H9 (cell line): ENCODE data around the gene SYNPO2. TPM values are rescaled to one million over a fixed set of nuclear protein-coding genes. Genes with fewer than 3 reads are reported as not detected.
"Not testable (repeated sequence)": the region's sequence is repeated elsewhere in the genome, so short reads cannot be mapped to it uniquely, and the experiment has no call there.

Experiments
- DNase-seq: peaks from one replicate; pipeline ENCODE4 v3.0.0-alpha.2; 2017
- H2AFZ ChIP-seq: one replicate; pipeline ENCODE4 v1.6.1; 2013; ENCODE audit warnings: mild to moderate bottlenecking, low read length, control low read depth, moderate library complexity
- H2AK5ac ChIP-seq: 2 replicates; pipeline ENCODE4 v1.6.1; 2013; ENCODE audit warnings: low read length, control low read depth, mixed read lengths; ENCODE audit not compliant: insufficient read length
- H2BK120ac ChIP-seq: one replicate; pipeline ENCODE4 v1.6.1; 2013; ENCODE audit warnings: low read depth, mild to moderate bottlenecking, low read length, control low read depth, inconsistent platforms; ENCODE audit not compliant: poor library complexity, severe bottlenecking
- H2BK12ac ChIP-seq: 2 replicates; pipeline ENCODE4 v1.6.1; 2013; ENCODE audit warnings: low read length, control low read depth, mixed read lengths, low read depth; ENCODE audit not compliant: insufficient read length
- H2BK15ac ChIP-seq: 2 replicates; pipeline ENCODE4 v1.6.1; 2013; ENCODE audit warnings: low read depth, low read length, control low read depth
- H2BK20ac ChIP-seq: one replicate; pipeline ENCODE4 v1.6.1; 2013; ENCODE audit warnings: low read depth, mild to moderate bottlenecking, low read length, control low read depth, inconsistent platforms; ENCODE audit not compliant: poor library complexity, severe bottlenecking
- H2BK5ac ChIP-seq: 2 replicates; pipeline ENCODE4 v1.6.1; 2013; ENCODE audit warnings: low read length, control low read depth, mixed read lengths; ENCODE audit not compliant: insufficient read length
- H3K14ac ChIP-seq: 2 replicates; pipeline ENCODE4 v1.6.1; 2013; ENCODE audit warnings: low read length, control low read depth; ENCODE audit not compliant: insufficient read depth
- H3K18ac ChIP-seq: 2 replicates; pipeline ENCODE4 v1.6.1; 2013; ENCODE audit warnings: low read depth, mild to moderate bottlenecking, mixed read lengths, low read length, control low read depth; ENCODE audit not compliant: insufficient read length
- H3K23ac ChIP-seq: 2 replicates; pipeline ENCODE4 v1.6.1; 2013; ENCODE audit warnings: low read length, control low read depth, mixed read lengths, low read depth; ENCODE audit not compliant: insufficient read length
- H3K23me2 ChIP-seq: 2 replicates; pipeline ENCODE4 v1.6.1; 2013; ENCODE audit warnings: low read depth, mild to moderate bottlenecking, mixed read lengths, low read length, control low read depth; ENCODE audit not compliant: insufficient read length, poor library complexity, severe bottlenecking
- H3K27ac ChIP-seq: 2 replicates; pipeline ENCODE4 v1.5.1; 2013; ENCODE audit warnings: low read length, control low read depth, mixed read lengths, low read depth; ENCODE audit not compliant: insufficient read length
- H3K27me3 ChIP-seq: 2 replicates; pipeline ENCODE4 v1.6.1; 2013; ENCODE audit warnings: low read length, control low read depth, inconsistent platforms; ENCODE audit not compliant: insufficient read depth
- H3K4ac ChIP-seq: 2 replicates; pipeline ENCODE4 v1.6.1; 2013; ENCODE audit warnings: low read depth, mild to moderate bottlenecking, control low read depth, inconsistent platforms, low read length, moderate library complexity
- H3K4me1 ChIP-seq: 2 replicates; pipeline ENCODE4 v1.6.1; 2013; ENCODE audit warnings: low read length, control low read depth, inconsistent platforms; ENCODE audit not compliant: insufficient read depth
- H3K4me2 ChIP-seq: 2 replicates; pipeline ENCODE4 v1.6.1; 2013; ENCODE audit warnings: low read length, control low read depth, mixed read lengths; ENCODE audit not compliant: insufficient read length, insufficient read depth
- H3K56ac ChIP-seq: 2 replicates; pipeline ENCODE4 v1.6.1; 2013; ENCODE audit warnings: low read depth, mild to moderate bottlenecking, mixed read lengths, low read length, control low read depth; ENCODE audit not compliant: insufficient read length
- H3K79me1 ChIP-seq: 2 replicates; pipeline ENCODE4 v1.6.1; 2013; ENCODE audit warnings: low read depth, mild to moderate bottlenecking, moderate library complexity, low read length, control low read depth, inconsistent platforms; ENCODE audit not compliant: insufficient read depth, poor library complexity, severe bottlenecking
- H3K79me2 ChIP-seq: 2 replicates; pipeline ENCODE4 v1.6.1; 2013; ENCODE audit warnings: low read length, control low read depth, inconsistent platforms; ENCODE audit not compliant: insufficient read depth
- H3K9ac ChIP-seq: 2 replicates; pipeline ENCODE4 v1.6.1; 2013; ENCODE audit warnings: low read length, control low read depth, mixed read lengths; ENCODE audit not compliant: insufficient read length; ENCODE audit errors: extremely low read depth
- H3K9me3 ChIP-seq: one replicate; pipeline ENCODE4 v1.6.1; 2013; ENCODE audit warnings: low read depth, low read length, inconsistent platforms; ENCODE audit not compliant: control insufficient read depth
- H3T11ph ChIP-seq: one replicate; pipeline ENCODE4 v1.6.1; 2013; ENCODE audit warnings: mild to moderate bottlenecking, low read length, control low read depth, inconsistent platforms
- H4K20me1 ChIP-seq: one replicate; pipeline ENCODE4 v1.6.1; 2013; ENCODE audit not compliant: control insufficient read depth, insufficient read length, insufficient read depth
- H4K5ac ChIP-seq: 2 replicates; pipeline ENCODE4 v1.6.1; 2013; ENCODE audit warnings: low read depth, mild to moderate bottlenecking, mixed read lengths, low read length, control low read depth; ENCODE audit not compliant: insufficient read length
- H4K8ac ChIP-seq: replicated peaks from 2 replicates; pipeline ENCODE4 v1.6.1; 2013; ENCODE audit warnings: low read length, control low read depth, mixed read lengths, low read depth; ENCODE audit not compliant: insufficient read length
- H4K91ac ChIP-seq: 2 replicates; pipeline ENCODE4 v1.6.1; 2013; ENCODE audit warnings: low read depth, mild to moderate bottlenecking, moderate library complexity, mixed read lengths, low read length, control low read depth; ENCODE audit not compliant: insufficient read length
- H3K27ac Mint-ChIP-seq, 3 experiments: 2 replicates in 2 of 3; 3 replicates in 1 of 3; pipeline ENCODE4 v1.8.0; 2020 to 2021; ENCODE audit warnings: mixed read lengths in 3 of 3, mild to moderate bottlenecking in 1 of 3, moderate library complexity in 1 of 3
- H3K27me3 Mint-ChIP-seq: 2 replicates; pipeline ENCODE4 v1.8.0; 2021; ENCODE audit warnings: low read depth, mild to moderate bottlenecking, moderate library complexity, mixed read lengths
- H3K36me3 Mint-ChIP-seq, 3 experiments: 2 replicates in 2 of 3; 3 replicates in 1 of 3; pipeline ENCODE4 v1.8.0; 2020 to 2021; ENCODE audit warnings: low read depth in 3 of 3, mixed read lengths in 3 of 3; ENCODE audit not compliant: insufficient read depth in 1 of 3
- H3K4me1 Mint-ChIP-seq, 2 experiments: 2 replicates each; pipeline ENCODE4 v1.8.0; 2020; ENCODE audit warnings: mixed read lengths in 2 of 2
- H3K4me3 Mint-ChIP-seq, 2 experiments: 2 replicates in 1 of 2; 3 replicates in 1 of 2; pipeline ENCODE4 v1.8.0; 2020 to 2021; ENCODE audit warnings: mild to moderate bottlenecking in 2 of 2, mixed read lengths in 2 of 2, moderate library complexity in 1 of 2
- H3K9me3 Mint-ChIP-seq, 2 experiments: 2 replicates in 1 of 2; 3 replicates in 1 of 2; pipeline ENCODE4 v1.8.0; 2020; ENCODE audit warnings: mild to moderate bottlenecking in 2 of 2, mixed read lengths in 2 of 2, moderate library complexity in 1 of 2
- CTCF ChIP-seq: fragments of 200-600 bp; sonication (generic); conservative IDR thresholded peaks from 3 replicates; pipeline ENCODE4 v1.8.0; 2021; ENCODE audit warnings: antibody characterized with exemption, mild to moderate bottlenecking
- WGBS: extraction: QIAGEN DNeasy Blood & Tissue Kit; methylation state at CpG from one replicate; pipeline ENCODE4 v1.1.7; 2013; ENCODE audit warnings: missing lambda C conversion rate, low lambda C conversion rate, mixed read lengths; ENCODE audit not compliant: insufficient read length; ENCODE audit errors: extremely low coverage; 5-methylcytosine and 5-hydroxymethylcytosine counted together
- total RNA-seq: library from RNA; stranded (reverse); gene quantifications from 2 replicates; pipeline ENCODE4 v1.2.1, GENCODE V29; 2021

SYNPO2 gene
- total RNA-seq, 1 experiment from 2014 or later = 1.1 TPM

DNA sequence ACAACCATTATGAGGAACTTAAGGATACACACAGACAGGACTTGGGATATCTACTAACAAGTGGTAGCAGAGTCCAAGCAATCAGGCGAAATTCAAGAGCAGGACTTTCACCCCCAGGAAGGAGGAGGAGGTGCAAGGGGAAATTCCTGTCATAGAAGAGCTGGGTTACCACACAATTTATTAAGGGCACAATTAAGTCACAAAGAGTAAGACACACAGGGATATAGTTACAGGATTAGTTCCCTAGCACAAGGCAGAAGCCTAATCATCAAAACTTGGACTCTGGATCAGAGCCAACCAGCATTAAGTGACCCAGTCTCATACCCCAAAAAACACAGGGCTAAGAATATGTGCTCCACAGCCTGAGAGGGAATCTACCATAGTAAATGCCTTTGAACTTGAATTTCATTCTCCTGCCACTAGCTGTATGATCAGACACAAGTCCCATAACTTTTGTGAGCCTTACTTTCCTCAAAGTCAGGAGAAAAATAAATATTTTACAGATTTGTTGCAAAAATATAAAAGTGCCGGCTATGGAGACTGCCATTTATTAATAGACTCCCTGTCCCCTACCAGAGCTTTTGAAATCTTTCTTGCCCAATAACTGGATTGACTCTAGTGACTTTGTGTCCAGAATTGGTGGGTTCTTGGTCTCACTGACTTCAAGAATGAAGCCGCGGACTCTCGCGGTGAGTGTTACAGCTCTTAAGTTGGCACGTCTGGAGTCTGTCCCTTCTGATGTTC lies 87.0 kb downstream of the SYNPO2 start:
- Histone ChIP-seq H2AK5ac (no peak overlapping the region), H2AFZ (no peak overlapping the region), H3K23ac (no peak overlapping the region), H3T11ph (no peak overlapping the region), H2BK20ac (no peak overlapping the region), H3K23me2 (no peaks in the 10 kb centered on the region), H4K91ac (no peak overlapping the region), H3K9me3 (no peaks in the 10 kb centered on the region), H3K9ac (no peak overlapping the region), H3K4ac (no peak overlapping the region), H3K18ac (no peak overlapping the region), H3K27ac (no peak overlapping the region), H4K5ac (no peak overlapping the region), H4K20me1 (no peaks in the 10 kb centered on the region), H3K4me2 (no peak overlapping the region), H2BK120ac (no peak overlapping the region), H4K8ac (no peak overlapping the region), H3K79me1 (no peaks in the 10 kb centered on the region), H2BK12ac (no peak overlapping the region), H2BK15ac (no peak overlapping the region), H2BK5ac (no peak overlapping the region), H3K56ac (no peak overlapping the region), H3K4me1 (no peaks in the 10 kb centered on the region), H3K14ac (no peak overlapping the region), H3K27me3 (no peaks in the 10 kb centered on the region), H3K79me2 (no peaks in the 10 kb centered on the region)
- Mint-ChIP-seq H3K4me3 (no peak overlapping the region), H3K4me1 (no peaks in the 10 kb centered on the region), H3K27ac (no peak overlapping the region), H3K36me3 (0 out of 7 replicates have a peak, but pooled peaks cover 0 to 2% (median 0%) of the 10 kb centered on the region in 3 experiments), H3K27me3 (no peaks in the 10 kb centered on the region), H3K9me3 (no peaks in the 10 kb centered on the region)
- DNase-seq = no peak
- WGBS = no CpG with 5 or more reads among the region's 7 CpGs
- no peak for TF ChIP-seq CTCF

DNA sequence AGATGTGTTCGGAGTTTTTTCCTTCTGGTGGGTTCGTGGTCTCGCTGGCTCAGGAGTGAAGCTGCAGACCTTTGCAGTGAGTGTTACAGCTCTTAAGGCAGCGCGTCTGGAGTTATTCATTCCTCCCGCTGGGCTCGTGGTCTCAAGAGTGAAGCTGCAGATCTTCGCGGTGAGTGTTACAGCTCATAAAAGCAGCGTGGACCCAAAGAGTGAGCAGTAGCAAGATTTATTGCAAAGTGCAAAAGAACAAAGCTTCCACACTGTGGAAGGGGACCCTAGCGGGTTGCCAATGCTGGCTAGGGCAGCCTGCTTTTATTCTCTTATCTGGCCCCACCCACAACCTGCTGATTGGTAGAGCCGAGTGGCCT lies 87.5 kb downstream of the SYNPO2 start:
- not testable (repeated sequence) for H3K27ac Mint-ChIP-seq, H3K36me3 Mint-ChIP-seq, H3K18ac ChIP-seq, H4K5ac ChIP-seq, H3K4me2 ChIP-seq, H3K79me2 ChIP-seq, H3K27ac ChIP-seq, H2BK15ac ChIP-seq, H2BK20ac ChIP-seq, H3K9me3 ChIP-seq, H3T11ph ChIP-seq, H2AFZ ChIP-seq, H3K4me3 Mint-ChIP-seq, H3K9me3 Mint-ChIP-seq, H2AK5ac ChIP-seq, H3K9ac ChIP-seq, H3K4ac ChIP-seq, H3K27me3 Mint-ChIP-seq, H2BK12ac ChIP-seq, H4K91ac ChIP-seq, H3K14ac ChIP-seq, H3K4me1 Mint-ChIP-seq, H3K23ac ChIP-seq, DNase-seq, H4K20me1 ChIP-seq, H4K8ac ChIP-seq, H3K23me2 ChIP-seq, H2BK120ac ChIP-seq, H3K4me1 ChIP-seq, H3K79me1 ChIP-seq, H2BK5ac ChIP-seq, H3K56ac ChIP-seq, H3K27me3 ChIP-seq
- no CpG with 5 or more reads among the region's 12 CpGs for WGBS
